Mucosa of descending colon (tissue), 3 donors: ENCODE measurements around the gene SASH1. TPM values are rescaled to one million over a fixed set of nuclear protein-coding genes. Genes with fewer than 3 reads are reported as not detected.

Source experiments
- ATAC-seq: fragments of 200-7000 bp; cut with Tn5 transposase; one replicate; pipeline ENCODE4 v1.9.1; 2020; ENCODE audit warnings: mild to moderate bottlenecking, moderate library complexity
- DNase-seq, 3 donors: peaks; one replicate each; pipeline ENCODE4 v3.0.0-alpha.2; 2020
- H3K36me3 ChIP-seq: fragments of 200-600 bp; one replicate; pipeline ENCODE4 v1.8.0; 2021; ENCODE audit warnings: low read depth, mild to moderate bottlenecking
- H3K4me1 ChIP-seq: fragments of 200-600 bp; one replicate; pipeline ENCODE4 v1.8.0; 2021; ENCODE audit warnings: low read depth, mild to moderate bottlenecking
- H3K4me3 ChIP-seq: fragments of 200-600 bp; one replicate; pipeline ENCODE4 v1.8.0; 2021; ENCODE audit warnings: mild to moderate bottlenecking
- H3K9me3 ChIP-seq: fragments of 200-600 bp; one replicate; pipeline ENCODE4 v1.8.0; 2021; ENCODE audit warnings: mild to moderate bottlenecking
- CTCF ChIP-seq: fragments of 200-600 bp; IDR thresholded peaks from one replicate; pipeline ENCODE4 v1.8.0; 2022; ENCODE audit warnings: antibody characterized with exemption, mild to moderate bottlenecking
- intact Hi-C, 2 donors: fragments of 100-400 bp; cut with DNase I in 1 of 2; cut with micrococcal nuclease in 1 of 2; formaldehyde crosslinking; loops; one replicate each; pipeline versions ENCODE4 v1.11.0 to v1.11.1; 2022; cut with DNase I, micrococcal nuclease
- total RNA-seq, 3 donors: library from RNA; stranded (reverse); fragmentation: NEBNext Ultra II Directional in 2 of 3; extraction: Animal tissue kit (Norgen Biotek cat#: 25700) in 2 of 3; gene quantifications; one replicate each; pipeline versions ENCODE4 v1.2.1 to v1.2.4, GENCODE V29; 2021 to 2023
- donor health status: DM: no; HTN: no; CAD: no; lungs with moderate emphysema.
- donor health status: DM: no; HTN: no; CAD: no.
- donor health status: DM: no; HTN: yes; CAD: no.

SASH1 gene
- total RNA-seq, 3 donors from 2014 or later: 20.5 to 47.3 (median 22.9) TPM

- DNase-seq (no peak), ATAC-seq (no peak)
- Histone ChIP-seq H3K9me3 (no peaks in the 10 kb centered on the region), H3K4me3 (no peak overlapping the region), H3K36me3 (no peaks in the 10 kb centered on the region), H3K4me1 (no peaks in the 10 kb centered on the region)
- intact Hi-C loops: no loop called here
- no peak for TF ChIP-seq CTCF
Observed at GRCh38 chr6:148548749-148549140, 206.1 kb downstream of the SASH1 start.

- H3K4me1 ChIP-seq: no peaks in the 10 kb centered on the region
- intact Hi-C loops: no loop called here
- no peaks in the 10 kb centered on the region for H3K36me3 ChIP-seq
- no peak overlapping the region for H3K4me3 ChIP-seq
- no peak for DNase-seq
- H3K9me3 ChIP-seq: no peaks in the 10 kb centered on the region
- no peak for TF ChIP-seq CTCF
- no peak for ATAC-seq
Observed at GRCh38 chr6:148550569-148550968, 207.9 kb downstream of the SASH1 start.

- DNase-seq: no peak
- ATAC-seq: no peak
- intact Hi-C loops: no loop called here
- Histone ChIP-seq H3K4me3 (no peak overlapping the region), H3K4me1 (no peaks in the 10 kb centered on the region), H3K9me3 (no peaks in the 10 kb centered on the region), H3K36me3 (no peaks in the 10 kb centered on the region)
- no peak for TF ChIP-seq CTCF
Observed at GRCh38 chr6:148551226-148551625, 208.6 kb downstream of the SASH1 start.

GRCh38 chr6:148556410-148556809 lies 213.8 kb downstream of the SASH1 start:
- DNase-seq: no peak
- no peak for ATAC-seq
- no peaks in the 10 kb centered on the region for H3K9me3 ChIP-seq
- intact Hi-C loops: no loop called here
- no peak overlapping the region for H3K4me3 ChIP-seq
- H3K36me3 ChIP-seq: no peaks in the 10 kb centered on the region
- no peaks in the 10 kb centered on the region for H3K4me1 ChIP-seq
- no peak for TF ChIP-seq CTCF

- no peak overlapping the region for H3K4me3 ChIP-seq
- H3K9me3 ChIP-seq: no peaks in the 10 kb centered on the region
- ATAC-seq (no peak), DNase-seq (no peak)
- no peaks in the 10 kb centered on the region for H3K36me3 ChIP-seq
- no peak for TF ChIP-seq CTCF
- no peaks in the 10 kb centered on the region for H3K4me1 ChIP-seq
- intact Hi-C loops: no loop called here
Observed at GRCh38 chr6:148557796-148558321, 215.2 kb downstream of the SASH1 start.
